CD4-positive, alpha-beta T cell treated with Interleukin-17A for 4 hours (primary cell): ENCODE results near the gene NEDD8.
A peak's percentile ranks its signal among the peaks of the same experiment; 100 is the strongest.
"Not testable (repeated sequence)": the region's sequence is repeated elsewhere in the genome, so short reads cannot be mapped to it uniquely, and the experiment has no call there.

Experiments
- DNase-seq: peaks from one replicate; pipeline ENCODE4 v3.0.0-alpha.2; 2020; ENCODE audit warnings: mixed read lengths

Gene NEDD8

GRCh38 chr14:24219080-24219479, 13.1 kb downstream of the NEDD8 start:
- no peak for DNase-seq

- not testable (repeated sequence) for DNase-seq
Measured at GRCh38 chr14:24216876-24217275, 15.3 kb downstream of the NEDD8 start.

GRCh38 chr14:24216345-24216699, 15.8 kb downstream of the NEDD8 start:
- DNase-seq: no peak

- peak; percentile 89 for DNase-seq
Measured at GRCh38 chr14:24215495-24216344, 16.4 kb downstream of the NEDD8 start, which contains the start of gene MDP1. Gene MDP1, minus strand, starts transcription at chr14:24216066. Its CDS starts 111 bp downstream, at chr14:24215955.

- DNase-seq: no peak
Measured at GRCh38 chr14:24213866-24214662, 18.1 kb downstream of the NEDD8 start.

GRCh38 chr14:24212924-24213865, 19.0 kb downstream of the NEDD8 start, which contains the start of gene CHMP4A:
Gene CHMP4A, minus strand, starts transcription at chr14:24213488. Its CDS starts 49 bp downstream, at chr14:24213439.
- peak; percentile 96 for DNase-seq

GRCh38 chr14:24211311-24211710, 20.9 kb downstream of the NEDD8 start:
- DNase-seq: no peak

- no peak for DNase-seq
Measured at GRCh38 chr14:24207625-24208024, 24.5 kb downstream of the NEDD8 start.

GRCh38 chr14:24207104-24207551, 25.0 kb downstream of the NEDD8 start:
- no peak for DNase-seq

GRCh38 chr14:24206260-24207103, 25.7 kb downstream of the NEDD8 start:
- DNase-seq: no peak

- DNase-seq: no peak
Measured at GRCh38 chr14:24204163-24205146, 27.7 kb downstream of the NEDD8 start.

GRCh38 chr14:24203249-24203886, 28.8 kb downstream of the NEDD8 start:
- not testable (repeated sequence) for DNase-seq

- DNase-seq: not testable (repeated sequence)
Measured at GRCh38 chr14:24202538-24202937, 29.6 kb downstream of the NEDD8 start.

- DNase-seq: no peak
Measured at GRCh38 chr14:24198814-24199524, 33.2 kb downstream of the NEDD8 start.

- DNase-seq: no peak
Measured at GRCh38 chr14:24197056-24197450, 35.1 kb downstream of the NEDD8 start.

GRCh38 chr14:24196071-24197055, 35.8 kb downstream of the NEDD8 start:
- DNase-seq: no peak

GRCh38 chr14:24195186-24196070, 36.7 kb downstream of the NEDD8 start, which contains the start of gene TM9SF1:
Gene TM9SF1, minus strand, starts transcription at chr14:24195441. Its CDS starts 422 bp downstream, at chr14:24195019.
- DNase-seq: peak; percentile 89
